ENCODE data around the gene CDK8.
"Not testable (repeated sequence)": the region's sequence is repeated elsewhere in the genome, so short reads cannot be mapped to it uniquely, and the experiment has no call there.

The CDK8 gene

GRCh38 chr13:26259634-26260033 is 5.7 kb downstream of the CDK8 start:
- in situ Hi-C loops (cut with MboI; ENCODE audit: low pct_unique_long_range_greater_than_20kb, low sequenced_read_pairs, unreplicated experiment), result no loop called here
- TF ChIP-seq CTCF (IDR thresholded peaks at IDR 0.05; ENCODE audit: extremely low read depth, insufficient read depth, missing control alignments), result no peak
- no peak for DNase-seq (ENCODE audit: low spot score)

- DNase-seq (ENCODE audit: low spot score), result no peak
- no peak for TF ChIP-seq CTCF (IDR thresholded peaks at IDR 0.05; ENCODE audit: extremely low read depth, insufficient read depth, missing control alignments)
- in situ Hi-C loops (cut with MboI; ENCODE audit: low pct_unique_long_range_greater_than_20kb, low sequenced_read_pairs, unreplicated experiment), result no loop called here
These were observed 8.2 kb downstream of the CDK8 start for GRCh38 chr13:26262156-26262555.

GRCh38 chr13:26266311-26266710 is 12.4 kb downstream of the CDK8 start:
- in situ Hi-C loops (cut with MboI; ENCODE audit: low pct_unique_long_range_greater_than_20kb, low sequenced_read_pairs, unreplicated experiment), result no loop called here
- no peak for TF ChIP-seq CTCF (IDR thresholded peaks at IDR 0.05; ENCODE audit: extremely low read depth, insufficient read depth, missing control alignments)
- no peak for DNase-seq (ENCODE audit: low spot score)

- in situ Hi-C loops (cut with MboI; ENCODE audit: low pct_unique_long_range_greater_than_20kb, low sequenced_read_pairs, unreplicated experiment), result no loop called here
- TF ChIP-seq CTCF (IDR thresholded peaks at IDR 0.05; ENCODE audit: extremely low read depth, insufficient read depth, missing control alignments), result no peak
- no peak for DNase-seq (ENCODE audit: low spot score)
These were observed 16.8 kb downstream of the CDK8 start for GRCh38 chr13:26270707-26271106.

- no peak for TF ChIP-seq CTCF (IDR thresholded peaks at IDR 0.05; ENCODE audit: extremely low read depth, insufficient read depth, missing control alignments)
- no peak for DNase-seq (ENCODE audit: low spot score)
- in situ Hi-C loops (cut with MboI; ENCODE audit: low pct_unique_long_range_greater_than_20kb, low sequenced_read_pairs, unreplicated experiment), result no loop called here
These were observed 18.7 kb downstream of the CDK8 start for GRCh38 chr13:26272621-26273020.

- no peak for DNase-seq (ENCODE audit: low spot score)
- in situ Hi-C loops (cut with MboI; ENCODE audit: low pct_unique_long_range_greater_than_20kb, low sequenced_read_pairs, unreplicated experiment), result no loop called here
- no peak for TF ChIP-seq CTCF (IDR thresholded peaks at IDR 0.05; ENCODE audit: extremely low read depth, insufficient read depth, missing control alignments)
These were observed 26.4 kb downstream of the CDK8 start for GRCh38 chr13:26280295-26280694.

- no peak for DNase-seq (ENCODE audit: low spot score)
- TF ChIP-seq CTCF (IDR thresholded peaks at IDR 0.05; ENCODE audit: extremely low read depth, insufficient read depth, missing control alignments), result no peak
- in situ Hi-C loops (cut with MboI; ENCODE audit: low pct_unique_long_range_greater_than_20kb, low sequenced_read_pairs, unreplicated experiment), result no loop called here
These were observed 26.9 kb downstream of the CDK8 start for GRCh38 chr13:26280822-26281221.

GRCh38 chr13:26285911-26286310 is 32.0 kb downstream of the CDK8 start:
- DNase-seq (ENCODE audit: low spot score); in situ Hi-C loops (cut with MboI; ENCODE audit: low pct_unique_long_range_greater_than_20kb, low sequenced_read_pairs, unreplicated experiment): not testable (repeated sequence)

- in situ Hi-C loops (cut with MboI; ENCODE audit: low pct_unique_long_range_greater_than_20kb, low sequenced_read_pairs, unreplicated experiment); DNase-seq (ENCODE audit: low spot score): not testable (repeated sequence)
These were observed 34.9 kb downstream of the CDK8 start for GRCh38 chr13:26288838-26289237.
